Endothelial cell of umbilical vein (primary cell): ENCODE results near the gene NDRG2. TPM values are rescaled to one million over a fixed set of nuclear protein-coding genes. Genes with fewer than 3 reads are reported as not detected.

Experiments
- BruUV-seq: library from RNA; stranded (reverse); fragments of 400-500 nt; replicated peaks from 2 replicates; lab custom pipeline; 2021; lab: Mats Ljungman, UMichigan
- CTCF ChIA-PET: fragments of 300-600, 350-600 bp; sonication (Branson Sonifier 250); formaldehyde crosslinking; loops from one replicate; lab custom pipeline; 2021; ENCODE audit warnings: antibody characterized with exemption, inconsistent platforms; lab: Charles Lee
- POLR2A ChIA-PET: fragments of 300-600, 350-600 bp; sonication (Branson Sonifier 250); formaldehyde crosslinking; loops from one replicate; lab custom pipeline; 2021; ENCODE audit warnings: antibody characterized with exemption, inconsistent platforms; lab: Charles Lee
- DNase-seq: peaks from one replicate; pipeline ENCODE4 v3.0.0-alpha.2; 2011; ENCODE audit warnings: low read depth, low spot score
- FAIRE-seq: peaks from 2 replicates; lab custom pipeline; 2011; peaks lifted over from hg19 to GRCh38; lab: Jason Lieb, UNC
- H2AFZ ChIP-seq: 2 replicates; pipeline ENCODE4 v1.6.0; 2012; ENCODE audit warnings: low read depth, low read length, control low read depth, inconsistent platforms
- H3K27ac ChIP-seq: 2 replicates; pipeline ENCODE4 v1.5.1; 2011; ENCODE audit warnings: low read depth, mild to moderate bottlenecking, control low read depth, low read length, moderate library complexity; ENCODE audit not compliant: insufficient read depth
- H3K27me3 ChIP-seq, 2 experiments: 2 replicates each; pipeline versions ENCODE4 v1.6.0 to v1.6.1; 2011; ENCODE audit warnings: low read length in 2 of 2, mixed read lengths in 1 of 2; ENCODE audit not compliant: control insufficient read depth in 2 of 2, insufficient read depth in 2 of 2
- H3K36me3 ChIP-seq, 2 experiments: 2 replicates in 1 of 2; 3 replicates in 1 of 2; pipeline ENCODE4 v1.5.1; 2011; ENCODE audit warnings: low read length in 2 of 2, mild to moderate bottlenecking in 1 of 2, moderate library complexity in 1 of 2; ENCODE audit not compliant: control insufficient read depth in 2 of 2, insufficient read depth in 2 of 2; ENCODE audit errors: extremely low read depth in 1 of 2
- H3K4me1 ChIP-seq: 3 replicates; pipeline ENCODE4 v1.5.1; 2011; ENCODE audit warnings: mild to moderate bottlenecking, low read length; ENCODE audit not compliant: control insufficient read depth, insufficient read depth; ENCODE audit errors: extremely low read depth
- H3K4me2 ChIP-seq: 2 replicates; pipeline ENCODE4 v1.6.1; 2011; ENCODE audit warnings: low read length, control low read depth, mixed read lengths; ENCODE audit not compliant: insufficient read depth
- H3K4me3 ChIP-seq, 3 experiments: fragments of 200-600 bp in 1 of 3; sonication (generic), shearing (Covaris generic) in 1 of 3; replicated peaks in 1 of 3; 2 replicates each; pipeline ENCODE4 v1.5.1; 2011 to 2016; ENCODE audit warnings: control low read depth in 3 of 3, low read length in 3 of 3, mild to moderate bottlenecking in 2 of 3, inconsistent platforms in 1 of 3, low read depth in 1 of 3, moderate library complexity in 1 of 3; ENCODE audit not compliant: insufficient read depth in 1 of 3
- H3K79me2 ChIP-seq: 2 replicates; pipeline ENCODE4 v1.6.0; 2012; ENCODE audit warnings: low read length, inconsistent platforms; ENCODE audit not compliant: control insufficient read depth, insufficient read depth
- H3K9ac ChIP-seq: replicated peaks from 2 replicates; pipeline ENCODE3; 2011; ENCODE audit warnings: low read length, control low read depth; ENCODE audit not compliant: insufficient read depth; ENCODE audit errors: extremely low read depth
- H3K9me1 ChIP-seq: replicated peaks from 3 replicates; pipeline ENCODE4 v1.6.0; 2011; ENCODE audit warnings: mild to moderate bottlenecking, low read length; ENCODE audit not compliant: control insufficient read depth, insufficient read depth; ENCODE audit errors: extremely low read depth
- H3K9me3 ChIP-seq: replicated peaks from 2 replicates; pipeline ENCODE4 v1.5.1; 2012; ENCODE audit warnings: low read length, inconsistent platforms; ENCODE audit not compliant: control insufficient read depth, insufficient read depth
- H4K20me1 ChIP-seq: replicated peaks from 2 replicates; pipeline ENCODE3; 2011; ENCODE audit warnings: mild to moderate bottlenecking, low read length; ENCODE audit not compliant: control insufficient read depth, insufficient read depth; ENCODE audit errors: extremely low read depth
- EZH2 ChIP-seq: IDR thresholded peaks from 2 replicates; pipeline ENCODE4 v1.6.1; 2012; ENCODE audit warnings: borderline replicate concordance, low read depth, mild to moderate bottlenecking, moderate library complexity, low read length, inconsistent platforms; ENCODE audit not compliant: severe bottlenecking
- FOS ChIP-seq: IDR thresholded peaks from 2 replicates; pipeline ENCODE4 v1.6.1; 2011; ENCODE audit warnings: mild to moderate bottlenecking, low read length, moderate library complexity, borderline replicate concordance; ENCODE audit not compliant: insufficient read depth
- GATA2 ChIP-seq: IDR thresholded peaks from 2 replicates; pipeline ENCODE4 v1.7.0; 2011; ENCODE audit warnings: low read depth, mild to moderate bottlenecking, moderate library complexity, mixed read lengths, low read length; ENCODE audit not compliant: insufficient read length, insufficient read depth
- JUN ChIP-seq: IDR thresholded peaks from 2 replicates; pipeline ENCODE4 v1.6.1; 2011; ENCODE audit warnings: borderline replicate concordance, low read depth; ENCODE audit not compliant: insufficient read length, insufficient read depth
- MAX ChIP-seq: IDR thresholded peaks from 2 replicates; pipeline ENCODE4 v1.6.1; 2011; ENCODE audit not compliant: insufficient read depth, insufficient read length
- MYC ChIP-seq: IDR thresholded peaks from one replicate; pipeline ENCODE4 v1.6.1; 2011; ENCODE audit warnings: mild to moderate bottlenecking, low read depth, low read length
- POLR2A ChIP-seq: IDR thresholded peaks from 2 replicates; pipeline ENCODE4 v1.6.1; 2012; ENCODE audit warnings: low read depth, mild to moderate bottlenecking, control low read depth, low read length
- POLR2AphosphoS5 ChIP-seq: IDR thresholded peaks from 2 replicates; pipeline ENCODE4 v1.6.1; 2012; ENCODE audit warnings: low read depth, mild to moderate bottlenecking, control low read depth, low read length, moderate library complexity; ENCODE audit not compliant: insufficient read depth
- dilution Hi-C: fragments of 300-500 bp; cut with MboI; formaldehyde crosslinking; loops from one replicate; pipeline ENCODE4 v1.15.0; 2019; ENCODE audit warnings: low sequenced_read_pairs; ENCODE audit not compliant: extremely low pct_ligation_motif_present
- intact Hi-C: fragments of 100-400 bp; cut with micrococcal nuclease; formaldehyde crosslinking; loops from one replicate; pipeline ENCODE4 v1.10.0; 2022
- polyA plus RNA-seq, 4 experiments: library from polyadenylated mRNA; depleted of rRNA in 3 of 4; stranded (reverse) in 3 of 4; unstranded in 1 of 4; fragments of >200 nt; gene quantifications; 2 replicates each; pipeline versions ENCODE4 v1.2.1 to v1.2.3, GENCODE V29; 2011 to 2012; ENCODE audit warnings: missing spikeins in 1 of 4
- total RNA-seq: library from RNA; stranded (reverse); gene quantifications from 2 replicates; pipeline ENCODE4 v1.2.3, GENCODE V29; 2021
- TF ChIP-seq, protein P1 (sequence below), 2 donors: IDR thresholded peaks; 1 replicate in 1 of 2; 2 replicates in 1 of 2; pipeline ENCODE4 v1.5.1; 2011; ENCODE audit warnings: low read length in 2 of 2, mild to moderate bottlenecking in 2 of 2, moderate library complexity in 2 of 2, control low read depth in 1 of 2, inconsistent platforms in 1 of 2, low read depth in 1 of 2; ENCODE audit not compliant: insufficient read depth in 1 of 2; ENCODE audit errors: extremely low read depth in 1 of 2

NDRG2 gene
- total and polyA plus RNA-seq, 2 donors (not counting 3 experiments of a cell fraction or from before 2014, with no cell fraction given), result 0.54 TPM; not detected in 1

DNA sequence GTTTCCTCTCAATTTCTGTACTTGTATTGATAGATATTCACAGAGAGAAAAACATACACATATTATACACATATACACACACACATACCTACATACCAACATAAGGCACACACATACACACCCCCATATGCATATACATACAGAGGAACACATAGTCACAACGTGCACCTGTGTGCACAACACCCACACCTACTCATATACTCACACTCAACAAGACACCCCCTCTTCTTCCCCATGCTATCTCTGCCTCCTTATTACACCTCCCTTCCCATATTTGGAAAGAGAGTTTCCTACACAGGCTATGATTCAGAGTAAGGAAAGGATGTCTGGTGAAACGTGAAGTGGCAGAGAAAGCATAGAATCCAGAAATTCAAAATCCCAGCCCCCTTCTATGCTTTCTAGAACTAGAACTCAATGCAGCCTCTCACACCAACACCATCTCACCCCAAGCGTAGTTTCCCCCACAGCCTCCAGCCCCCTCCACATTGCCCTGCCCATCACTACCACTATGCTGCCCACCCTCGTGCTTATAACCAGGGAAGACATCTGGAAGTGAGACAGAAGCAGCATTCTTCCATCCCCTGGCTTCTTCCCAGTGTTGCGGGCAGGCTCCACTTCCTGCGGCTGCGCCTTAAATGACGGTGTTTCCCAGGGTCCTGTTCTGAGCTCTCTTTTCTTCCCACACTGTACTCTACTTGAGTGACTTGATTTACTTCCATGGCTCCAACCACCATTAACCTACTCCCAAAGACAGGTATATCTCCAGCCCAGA is 35.2 kb upstream of the NDRG2 start:
- TF ChIP-seq GATA2 (no peak), JUN (no peak), MAX (no peak), FOS (no peak), POLR2A (no peak), POLR2AphosphoS5 (no peak), EZH2 (no peak), MYC (no peak)
- TF ChIP-seq, protein P1, sequence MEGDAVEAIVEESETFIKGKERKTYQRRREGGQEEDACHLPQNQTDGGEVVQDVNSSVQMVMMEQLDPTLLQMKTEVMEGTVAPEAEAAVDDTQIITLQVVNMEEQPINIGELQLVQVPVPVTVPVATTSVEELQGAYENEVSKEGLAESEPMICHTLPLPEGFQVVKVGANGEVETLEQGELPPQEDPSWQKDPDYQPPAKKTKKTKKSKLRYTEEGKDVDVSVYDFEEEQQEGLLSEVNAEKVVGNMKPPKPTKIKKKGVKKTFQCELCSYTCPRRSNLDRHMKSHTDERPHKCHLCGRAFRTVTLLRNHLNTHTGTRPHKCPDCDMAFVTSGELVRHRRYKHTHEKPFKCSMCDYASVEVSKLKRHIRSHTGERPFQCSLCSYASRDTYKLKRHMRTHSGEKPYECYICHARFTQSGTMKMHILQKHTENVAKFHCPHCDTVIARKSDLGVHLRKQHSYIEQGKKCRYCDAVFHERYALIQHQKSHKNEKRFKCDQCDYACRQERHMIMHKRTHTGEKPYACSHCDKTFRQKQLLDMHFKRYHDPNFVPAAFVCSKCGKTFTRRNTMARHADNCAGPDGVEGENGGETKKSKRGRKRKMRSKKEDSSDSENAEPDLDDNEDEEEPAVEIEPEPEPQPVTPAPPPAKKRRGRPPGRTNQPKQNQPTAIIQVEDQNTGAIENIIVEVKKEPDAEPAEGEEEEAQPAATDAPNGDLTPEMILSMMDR (IDR thresholded peaks at IDR 0.05; ENCODE audit: extremely low read depth in 1 of 2, insufficient read depth in 1 of 2, low read depth in 1 of 2, low read length in 2 of 2), result no peak
- CTCF ChIA-PET, result interaction anchor here (1.3 to 1.8 kb wide), 3 partner anchors 44 to 45 kb away, joined by 3 to 8 read pairs (median 4); no protein-coding TSS in a partner anchor
- Histone ChIP-seq H2AFZ (no peak overlapping the region), H3K9ac (no peak overlapping the region), H3K9me3 (no peaks in the 10 kb centered on the region), H3K27ac (no peak overlapping the region), H3K36me3 (no peaks in the 10 kb centered on the region), H3K4me3 (no peak overlapping the region), H3K4me1 (no peaks in the 10 kb centered on the region), H3K4me2 (no peak overlapping the region), H3K27me3 (peaks cover 12 to 27% of the 10 kb centered on the region in 2 experiments), H3K79me2 (no peaks in the 10 kb centered on the region), H3K9me1 (no peaks in the 10 kb centered on the region), H4K20me1 (no peaks in the 10 kb centered on the region)
- no TSS peak for BruUV-seq
- DNase-seq, result no peak
- dilution Hi-C loops (no loop called here), intact Hi-C loops (no loop called here)
- POLR2A ChIA-PET, result no interaction called here
- no peak for FAIRE-seq
